Measurements from ENCODE around the gene CDH18.

GRCh38 chr5:19900269-19900668 is 87.7 kb downstream of the CDH18 start:
- TF ChIP-seq CTCF (IDR thresholded peaks at IDR 0.05) (no peak), POLR2A (IDR thresholded peaks at IDR 0.05) (no peak)
